Fibroblast of skin of right quadriceps (primary cell): ENCODE measurements around the gene MTARC1.
A peak's percentile ranks its signal among the peaks of the same experiment; 100 is the strongest.

Experiments used
- DNase-seq: peaks from one replicate; pipeline ENCODE4 v3.0.0-alpha.2; 2013

MTARC1 gene

GRCh38 chr1:220772846-220773245, 13.9 kb upstream of the MTARC1 start:
- DNase-seq, result no peak

DNA sequence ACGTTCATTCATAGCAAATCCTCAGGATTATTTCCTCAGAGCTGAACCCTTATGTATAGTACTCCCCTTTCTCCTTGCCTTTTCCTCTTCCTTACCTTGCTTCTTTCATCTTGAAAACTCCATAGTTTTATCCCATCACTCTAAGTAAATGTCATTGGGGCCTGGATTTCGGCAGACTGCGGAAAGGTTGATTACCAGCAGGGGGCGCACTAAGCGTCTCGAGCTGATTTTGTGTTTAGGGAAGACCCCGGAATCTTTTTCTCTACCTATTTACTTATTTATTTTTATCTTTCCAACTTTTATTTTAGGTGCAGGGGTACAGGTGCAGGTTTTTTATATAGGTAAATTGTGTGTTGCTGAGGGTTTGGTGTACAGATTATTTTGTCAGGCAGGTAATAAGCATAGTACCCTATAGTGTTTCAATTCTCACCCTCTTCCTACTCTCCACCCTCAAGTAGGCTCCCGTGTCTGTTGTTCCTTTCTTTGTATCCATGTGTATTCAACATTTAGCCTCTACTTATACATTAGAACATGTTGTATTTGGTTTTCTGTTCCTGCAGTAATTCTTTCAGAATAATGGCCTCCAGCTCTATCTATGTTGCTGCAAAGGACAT, 11.4 kb upstream of the MTARC1 start:
- DNase-seq, result peak; percentile 13

- no peak for DNase-seq
Measured at GRCh38 chr1:220776254-220776653, 10.5 kb upstream of the MTARC1 start.

- peak; percentile 55 for DNase-seq
Measured at GRCh38 chr1:220776720-220777326, 9.9 kb upstream of the MTARC1 start.

DNA sequence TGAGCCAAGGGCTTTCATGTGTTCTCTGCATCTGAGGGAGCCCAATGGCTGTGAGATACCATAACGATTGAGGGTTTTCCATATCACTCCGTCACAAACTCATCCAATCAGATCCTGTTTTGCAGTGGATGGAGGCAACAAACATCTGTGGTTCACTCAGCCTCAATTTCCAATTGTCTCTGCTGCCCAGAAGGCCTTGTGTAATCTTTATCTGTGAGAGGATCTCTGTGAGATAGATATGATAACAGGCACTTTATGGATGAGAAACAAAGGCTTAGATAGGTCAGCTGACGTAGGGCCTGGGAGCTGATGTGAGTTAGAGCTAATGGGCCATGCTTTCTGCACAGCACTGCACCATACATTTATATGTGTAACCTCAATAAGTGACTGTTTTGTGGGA, 3.3 kb upstream of the MTARC1 start:
- no peak for DNase-seq

- no peak for DNase-seq
Measured at GRCh38 chr1:220784751-220785150, 2.0 kb upstream of the MTARC1 start.

DNA sequence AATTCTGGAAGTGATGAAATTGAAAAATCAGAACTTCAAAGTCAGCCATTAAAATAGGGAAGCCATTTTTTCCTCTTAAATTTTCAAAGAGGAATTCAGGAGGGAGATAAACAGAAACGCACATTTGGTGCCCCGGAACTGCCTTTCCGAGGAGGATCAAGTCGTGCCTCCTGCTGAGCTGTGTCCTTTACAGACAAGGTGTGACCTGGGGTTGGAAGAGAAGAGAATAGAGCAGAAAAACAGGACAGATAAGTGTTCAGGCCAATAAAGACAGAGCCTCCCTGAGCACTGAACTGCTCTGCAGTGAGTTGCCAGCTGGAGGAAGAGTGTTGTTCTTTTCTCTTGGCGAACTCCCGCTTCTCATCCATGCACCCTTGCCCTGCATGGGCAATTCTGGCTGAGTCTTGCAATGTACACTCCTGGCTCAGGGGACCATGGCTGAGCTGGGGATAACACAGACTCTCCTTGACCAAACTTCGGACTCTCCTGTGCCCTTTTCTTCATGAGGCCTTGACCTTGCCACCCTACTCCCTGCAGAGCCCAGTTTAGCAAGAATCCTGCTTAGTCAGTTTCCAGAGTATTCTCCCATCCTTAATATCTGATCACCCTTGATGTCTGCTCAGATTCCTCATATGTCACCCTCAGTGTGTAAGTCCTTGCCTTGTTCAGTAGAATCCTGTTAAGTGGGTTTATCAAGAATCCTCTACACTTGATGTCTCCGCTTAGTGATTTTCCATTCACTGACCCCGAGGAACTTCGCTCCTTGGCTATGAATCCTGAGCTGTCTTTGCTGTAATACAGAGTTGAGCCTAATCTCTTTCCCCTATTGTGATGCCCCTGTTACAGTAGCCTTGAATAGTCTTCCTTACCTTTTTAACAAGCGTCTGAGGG, 1.3 kb upstream of the MTARC1 start:
- no peak for DNase-seq

DNA sequence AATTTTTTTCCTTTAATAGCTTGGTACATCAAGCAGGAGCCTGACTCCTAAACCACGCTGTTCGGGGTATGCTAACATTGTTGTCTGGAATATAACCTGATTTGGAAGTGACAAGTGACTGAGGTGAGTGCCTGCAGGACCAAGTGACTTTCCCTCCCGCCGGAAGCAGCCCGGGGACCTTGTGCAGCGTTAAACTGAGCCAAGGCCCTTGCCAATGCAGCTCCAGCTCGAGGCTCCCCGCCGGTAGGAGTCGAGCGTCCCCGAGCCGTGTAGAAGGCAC, 716 bp upstream of the MTARC1 start:
- DNase-seq, result no peak

DNA sequence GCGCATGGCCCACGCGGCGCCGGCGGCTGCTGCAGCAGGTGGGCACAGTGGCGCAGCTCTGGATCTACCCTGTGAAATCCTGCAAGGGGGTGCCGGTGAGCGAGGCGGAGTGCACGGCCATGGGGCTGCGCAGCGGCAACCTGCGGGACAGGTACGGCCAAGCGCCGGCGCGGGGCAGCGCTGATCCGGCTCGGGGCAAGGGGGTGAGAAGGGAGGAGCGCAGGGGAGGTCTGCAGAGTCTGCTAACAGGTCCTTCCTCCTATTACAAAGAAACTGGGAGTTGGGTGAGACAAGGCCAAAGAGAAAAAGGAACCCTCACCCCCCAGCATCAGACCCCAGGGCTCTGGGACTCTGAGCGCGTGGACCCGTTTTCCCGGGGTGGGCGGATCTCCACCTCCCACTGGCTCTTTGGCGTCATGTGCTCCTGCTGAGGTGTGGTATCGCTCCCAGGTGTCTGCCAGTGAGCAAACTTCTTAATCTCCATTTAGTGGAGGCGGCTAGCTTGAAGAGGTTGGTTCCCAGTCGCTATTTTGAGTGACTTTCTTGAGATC, 431 bp downstream of the MTARC1 start:
- no peak for DNase-seq

GRCh38 chr1:220788900-220789299, 2.2 kb downstream of the MTARC1 start:
- DNase-seq, result no peak

- peak; percentile 23 for DNase-seq
Measured at GRCh38 chr1:220789532-220790147, 2.9 kb downstream of the MTARC1 start.

- peak; percentile 13 for DNase-seq
Measured at GRCh38 chr1:220791285-220791684, 4.6 kb downstream of the MTARC1 start.

GRCh38 chr1:220791956-220792355, 5.2 kb downstream of the MTARC1 start:
- no peak for DNase-seq

GRCh38 chr1:220796530-220796929, 9.8 kb downstream of the MTARC1 start:
- no peak for DNase-seq

DNA sequence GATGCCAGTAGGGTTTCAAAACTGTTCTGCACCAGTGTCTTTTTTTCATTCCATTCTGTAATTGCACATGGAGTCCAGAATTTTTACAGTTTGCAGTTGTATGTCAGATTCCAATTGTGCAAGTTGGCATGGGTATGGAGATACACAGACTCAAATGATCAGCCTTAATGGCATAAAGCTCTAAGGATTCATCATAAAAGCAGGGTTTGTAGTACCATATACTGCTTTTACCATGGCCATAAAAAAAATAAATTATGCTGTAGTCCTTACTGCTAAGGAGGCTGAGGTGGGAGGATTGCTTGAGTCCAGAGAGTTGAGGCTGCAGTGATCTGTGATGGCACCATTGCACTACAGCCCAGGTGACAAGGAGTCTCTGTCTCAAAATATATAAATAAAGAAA, 10.3 kb downstream of the MTARC1 start:
- no peak for DNase-seq

GRCh38 chr1:220797553-220797952, 10.8 kb downstream of the MTARC1 start:
- no peak for DNase-seq

DNA sequence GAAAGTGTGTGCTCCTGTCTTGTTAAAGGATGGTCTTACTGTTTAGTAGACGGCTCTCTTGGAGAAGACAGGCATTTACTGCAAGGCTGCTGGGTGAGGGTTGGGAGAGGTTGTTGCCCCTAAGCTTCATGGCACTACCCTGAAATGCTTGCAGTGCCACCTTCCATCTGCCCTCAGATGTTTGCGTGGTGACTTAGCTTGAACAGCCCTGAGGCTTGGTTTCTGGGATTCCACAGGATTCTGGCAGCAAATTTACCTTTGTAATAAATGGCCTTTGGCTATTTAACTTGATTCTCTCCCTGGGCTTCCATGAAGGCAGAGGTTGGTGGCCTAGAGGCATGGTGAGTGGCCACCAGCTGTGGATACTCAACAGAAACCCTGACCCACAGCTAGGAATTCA, 11.6 kb downstream of the MTARC1 start:
- DNase-seq, result no peak

- DNase-seq, result no peak
Measured at GRCh38 chr1:220800262-220800661, 13.5 kb downstream of the MTARC1 start.

DNA sequence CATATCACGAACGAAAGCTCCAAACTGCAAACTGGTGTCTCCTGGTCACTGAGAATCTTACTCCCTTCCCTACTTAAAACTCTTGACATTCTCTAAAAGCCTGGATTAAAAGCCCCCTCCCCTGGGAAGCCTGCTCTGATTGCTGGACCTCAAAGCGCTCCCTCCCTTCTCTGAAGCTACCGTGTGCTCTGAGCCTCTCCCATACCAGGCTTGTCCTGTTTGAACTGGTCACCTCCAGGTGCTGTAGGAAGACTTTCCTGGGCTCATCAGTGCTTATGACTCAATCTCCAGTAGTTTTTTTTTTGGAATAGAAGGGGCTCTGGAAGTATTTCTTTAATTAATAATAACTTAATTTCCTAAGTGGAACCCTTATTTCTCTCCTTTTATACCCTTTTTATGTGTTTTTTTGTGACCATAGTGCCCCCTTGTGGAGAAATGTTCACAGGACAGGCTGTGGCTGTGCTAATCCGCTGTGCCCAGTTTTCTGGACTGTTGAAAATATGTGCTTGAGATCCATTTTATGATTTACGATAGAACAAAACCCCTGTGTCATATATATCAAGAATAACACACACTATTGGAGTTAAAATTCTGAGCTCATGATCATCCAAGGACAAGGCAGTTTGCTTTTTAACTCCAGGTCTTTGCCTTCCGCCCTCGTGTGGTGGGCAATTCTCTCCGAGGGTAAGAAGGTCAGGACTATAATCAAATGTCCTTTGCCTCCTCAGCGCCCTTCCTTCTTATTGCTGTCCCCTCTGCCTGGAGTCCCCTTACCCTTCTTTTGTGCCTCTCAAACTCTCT, 16.9 kb downstream of the MTARC1 start:
- no peak for DNase-seq

DNA sequence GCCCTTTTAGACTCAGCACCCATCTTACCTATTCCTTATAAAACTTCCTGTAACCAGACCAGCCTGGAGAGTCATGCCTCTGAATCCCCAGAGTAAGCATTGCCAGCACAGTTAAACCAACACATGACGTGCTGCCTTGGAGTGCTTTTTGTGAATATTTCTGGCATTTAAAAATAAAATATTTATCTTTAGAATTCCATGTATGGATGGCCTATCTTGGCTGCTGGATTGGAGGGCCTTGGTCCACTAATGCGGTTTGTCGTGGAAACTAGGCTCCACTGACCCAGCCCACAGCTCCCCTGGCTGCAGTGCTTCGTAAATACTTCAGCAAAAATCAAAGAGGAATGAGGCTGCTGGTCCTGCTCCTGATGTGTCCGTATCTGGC, 17.5 kb downstream of the MTARC1 start:
- DNase-seq, result no peak

DNA sequence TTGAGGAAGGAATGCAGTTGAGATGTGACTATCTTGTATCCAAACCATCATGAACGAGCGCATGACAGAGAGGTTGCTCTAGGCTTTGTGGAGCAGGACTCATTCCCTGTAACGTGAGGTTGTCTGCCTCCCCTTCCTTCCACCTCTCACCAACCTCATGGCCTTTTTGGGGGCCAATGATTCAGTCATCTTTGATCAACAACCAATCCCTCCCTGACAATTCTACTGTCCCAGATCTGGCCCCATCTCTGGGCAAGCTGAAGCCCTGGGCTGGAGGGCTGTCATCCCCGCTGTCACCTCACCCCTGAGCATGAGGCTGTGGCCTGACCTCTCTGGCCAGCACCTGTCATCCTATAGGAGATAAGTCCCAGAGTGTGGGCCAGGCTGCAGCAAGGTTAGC, 19.7 kb downstream of the MTARC1 start:
- no peak for DNase-seq

GRCh38 chr1:220807726-220808125, 21.0 kb downstream of the MTARC1 start:
- DNase-seq, result no peak
